Smooth muscle cell (in vitro differentiated cells): ENCODE results near the gene ECSCR. TPM values are rescaled to one million over a fixed set of nuclear protein-coding genes. Genes with fewer than 3 reads are reported as not detected.
A peak's percentile ranks its signal among the peaks of the same experiment; 100 is the strongest.

Experiments used
- DNase-seq: peaks from one replicate; lab custom pipeline; 2025; ENCODE audit not compliant: unreplicated experiment; lab: John Stamatoyannopoulos, UW
- H2AFZ ChIP-seq: fragments of 200-600 bp; sonication (generic); 2 replicates; pipeline ENCODE4 v1.6.0; 2016; ENCODE audit warnings: antibody characterized with exemption, low read depth, mild to moderate bottlenecking
- H3F3A ChIP-seq: fragments of 200-600 bp; sonication (generic); 2 replicates; pipeline ENCODE4 v1.6.0; 2017; ENCODE audit warnings: antibody characterized with exemption, low read depth
- H3K27ac ChIP-seq: fragments of 200-600 bp; sonication (generic); 2 replicates; pipeline ENCODE4 v1.5.1; 2016; ENCODE audit warnings: low read depth, mild to moderate bottlenecking
- H3K27me3 ChIP-seq: fragments of 200-600 bp; sonication (generic); 2 replicates; pipeline ENCODE4 v1.6.1; 2016; ENCODE audit warnings: low read depth, mild to moderate bottlenecking
- H3K36me3 ChIP-seq: fragments of 200-600 bp; sonication (generic); 2 replicates; pipeline ENCODE4 v1.5.1; 2016; ENCODE audit warnings: low read depth
- H3K4me1 ChIP-seq: fragments of 200-600 bp; sonication (generic); 2 replicates; pipeline ENCODE4 v1.5.1; 2016; ENCODE audit warnings: low read depth
- H3K4me2 ChIP-seq: fragments of 200-600 bp; sonication (generic); 2 replicates; pipeline ENCODE4 v1.6.0; 2016; ENCODE audit warnings: mild to moderate bottlenecking
- H3K4me3 ChIP-seq: fragments of 200-600 bp; sonication (generic); 2 replicates; pipeline ENCODE4 v1.5.1; 2016; ENCODE audit warnings: mild to moderate bottlenecking
- H3K79me2 ChIP-seq: fragments of 200-600 bp; sonication (generic); 2 replicates; pipeline ENCODE4 v1.6.0; 2016; ENCODE audit warnings: low read depth, mild to moderate bottlenecking
- H3K9ac ChIP-seq: fragments of 200-600 bp; sonication (generic); 2 replicates; pipeline ENCODE4 v1.6.0; 2016; ENCODE audit warnings: low read depth
- H3K9me3 ChIP-seq: fragments of 200-600 bp; sonication (generic); replicated peaks from 2 replicates; pipeline ENCODE4 v1.5.1; 2016; ENCODE audit warnings: low read depth
- H4K20me1 ChIP-seq: fragments of 200-600 bp; sonication (generic); 2 replicates; pipeline ENCODE4 v1.6.0; 2016; ENCODE audit warnings: low read depth
- WGBS: methylation state at CpG from one replicate; pipeline ENCODE4 v1.1.7; 2016; ENCODE audit warnings: low lambda C conversion rate; 5-methylcytosine and 5-hydroxymethylcytosine counted together
- polyA plus RNA-seq: library from polyadenylated mRNA; unstranded; fragments of >200 nt; fragmentation: Nextera tagmentation; extraction: Ambion mirVana; gene quantifications from 2 replicates; pipeline ENCODE4 v1.2.1, GENCODE V29; 2016
- total RNA-seq: library from RNA; depleted of rRNA; stranded (reverse); fragments of >200 nt; gene quantifications from 2 replicates; pipeline ENCODE4 v1.2.3, GENCODE V29; 2014
- TF ChIP-seq, protein P1 (sequence below): fragments of 200-600 bp; sonication (generic); IDR thresholded peaks from 2 replicates; pipeline ENCODE4 v1.5.1; 2017; ENCODE audit warnings: borderline replicate concordance, mild to moderate bottlenecking, antibody characterized with exemption; ENCODE audit not compliant: insufficient read depth, poor library complexity, severe bottlenecking

Gene ECSCR
- total and polyA plus RNA-seq, 2 experiments from 2014 or later = 0.41 TPM; not detected in 1

DNA sequence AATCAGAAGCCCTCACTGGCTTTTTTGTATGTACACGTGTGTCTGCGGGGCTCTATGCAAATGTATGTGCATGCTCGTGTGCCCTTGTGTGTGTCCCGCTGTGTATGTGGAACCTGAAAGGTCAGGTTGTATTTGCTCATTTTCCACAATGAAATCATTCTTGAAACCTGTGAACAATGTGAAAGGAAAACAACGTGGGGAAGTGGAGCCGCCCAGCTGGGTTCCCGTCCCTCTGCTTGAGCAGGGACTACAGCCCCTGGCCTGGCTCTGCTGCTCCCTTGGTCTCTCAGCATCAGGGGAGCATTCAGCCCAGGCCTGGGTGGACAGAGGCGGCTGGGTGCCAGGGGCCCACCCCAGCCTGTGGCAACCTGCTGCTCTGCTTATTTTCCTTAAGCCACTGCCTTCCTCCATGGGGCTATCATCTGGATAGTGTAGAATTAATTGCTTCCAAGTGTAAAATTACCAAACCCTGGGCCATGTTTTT lies 3.0 kb downstream of the ECSCR start:
- WGBS = 89% methylated on average over 8 of the region's 8 CpGs
- Histone ChIP-seq H3K27ac (no peak overlapping the region), H3K9me3 (no peaks in the 10 kb centered on the region), H3K27me3 (no peaks in the 10 kb centered on the region), H2AFZ (peak overlapping the region; percentile 64), H3K4me2 (no peak overlapping the region), H3K4me3 (no peak overlapping the region), H3K9ac (no peak overlapping the region), H4K20me1 (no peaks in the 10 kb centered on the region), H3K79me2 (no peaks in the 10 kb centered on the region), H3K36me3 (no peaks in the 10 kb centered on the region), H3F3A (no peaks in the 10 kb centered on the region), H3K4me1 (no peaks in the 10 kb centered on the region)
- DNase-seq = no peak
- TF ChIP-seq, protein P1, sequence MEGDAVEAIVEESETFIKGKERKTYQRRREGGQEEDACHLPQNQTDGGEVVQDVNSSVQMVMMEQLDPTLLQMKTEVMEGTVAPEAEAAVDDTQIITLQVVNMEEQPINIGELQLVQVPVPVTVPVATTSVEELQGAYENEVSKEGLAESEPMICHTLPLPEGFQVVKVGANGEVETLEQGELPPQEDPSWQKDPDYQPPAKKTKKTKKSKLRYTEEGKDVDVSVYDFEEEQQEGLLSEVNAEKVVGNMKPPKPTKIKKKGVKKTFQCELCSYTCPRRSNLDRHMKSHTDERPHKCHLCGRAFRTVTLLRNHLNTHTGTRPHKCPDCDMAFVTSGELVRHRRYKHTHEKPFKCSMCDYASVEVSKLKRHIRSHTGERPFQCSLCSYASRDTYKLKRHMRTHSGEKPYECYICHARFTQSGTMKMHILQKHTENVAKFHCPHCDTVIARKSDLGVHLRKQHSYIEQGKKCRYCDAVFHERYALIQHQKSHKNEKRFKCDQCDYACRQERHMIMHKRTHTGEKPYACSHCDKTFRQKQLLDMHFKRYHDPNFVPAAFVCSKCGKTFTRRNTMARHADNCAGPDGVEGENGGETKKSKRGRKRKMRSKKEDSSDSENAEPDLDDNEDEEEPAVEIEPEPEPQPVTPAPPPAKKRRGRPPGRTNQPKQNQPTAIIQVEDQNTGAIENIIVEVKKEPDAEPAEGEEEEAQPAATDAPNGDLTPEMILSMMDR = no peak

DNA sequence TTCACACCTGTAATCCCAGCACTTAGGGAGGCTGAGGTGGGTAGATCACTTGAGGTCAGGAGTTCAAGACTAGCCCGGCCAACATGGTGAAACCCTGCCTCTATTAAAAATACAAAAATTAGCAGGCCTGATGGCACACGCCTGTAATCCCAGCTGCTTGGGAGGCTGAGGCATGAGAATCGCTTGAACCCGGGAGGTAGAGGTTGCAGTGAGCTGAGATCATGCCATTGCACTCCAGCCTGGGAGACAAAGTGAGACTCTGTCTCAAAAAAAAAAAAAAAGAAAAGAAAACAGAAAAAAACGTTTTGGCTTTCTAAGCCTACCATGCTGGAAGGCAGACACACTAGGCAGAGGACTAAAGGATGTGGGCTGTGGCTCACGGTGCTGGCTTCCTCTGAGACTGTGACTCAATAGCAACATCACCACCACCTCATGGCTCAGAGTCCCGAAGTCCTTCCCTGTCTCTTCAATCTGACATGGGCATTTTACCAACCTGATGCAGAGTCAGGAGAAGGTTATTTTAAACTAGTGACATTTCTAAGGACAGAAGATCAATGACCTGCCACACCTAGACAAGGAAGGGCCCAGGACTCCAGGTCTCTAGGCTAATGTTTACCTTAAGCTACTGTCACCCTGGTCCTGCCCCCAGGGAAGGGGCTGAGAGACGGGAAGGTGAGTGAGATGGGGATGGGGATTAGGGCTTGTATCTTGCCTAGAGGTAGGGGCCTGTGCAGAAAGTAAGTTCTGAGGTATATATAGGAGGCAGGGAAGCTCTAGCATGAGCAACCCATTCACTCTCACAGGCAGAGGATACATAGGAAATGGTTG lies 3.7 kb downstream of the ECSCR start:
- H3K4me3 ChIP-seq = no peak overlapping the region
- no peak overlapping the region for H3K9ac ChIP-seq
- no peaks in the 10 kb centered on the region for H3K36me3 ChIP-seq
- DNase-seq = no peak
- 55% methylated on average over 8 of the region's 8 CpGs for WGBS
- peak overlapping the region; percentile 64 for H2AFZ ChIP-seq
- H3K27me3 ChIP-seq = no peaks in the 10 kb centered on the region
- peak overlapping the region; percentile 55 for H3K27ac ChIP-seq
- TF ChIP-seq, protein P1 = no peak
- no peaks in the 10 kb centered on the region for H3K4me1 ChIP-seq
- no peaks in the 10 kb centered on the region for H3K9me3 ChIP-seq
- H3K79me2 ChIP-seq = no peaks in the 10 kb centered on the region
- H3K4me2 ChIP-seq = no peak overlapping the region
- no peaks in the 10 kb centered on the region for H4K20me1 ChIP-seq
- no peaks in the 10 kb centered on the region for H3F3A ChIP-seq

DNA sequence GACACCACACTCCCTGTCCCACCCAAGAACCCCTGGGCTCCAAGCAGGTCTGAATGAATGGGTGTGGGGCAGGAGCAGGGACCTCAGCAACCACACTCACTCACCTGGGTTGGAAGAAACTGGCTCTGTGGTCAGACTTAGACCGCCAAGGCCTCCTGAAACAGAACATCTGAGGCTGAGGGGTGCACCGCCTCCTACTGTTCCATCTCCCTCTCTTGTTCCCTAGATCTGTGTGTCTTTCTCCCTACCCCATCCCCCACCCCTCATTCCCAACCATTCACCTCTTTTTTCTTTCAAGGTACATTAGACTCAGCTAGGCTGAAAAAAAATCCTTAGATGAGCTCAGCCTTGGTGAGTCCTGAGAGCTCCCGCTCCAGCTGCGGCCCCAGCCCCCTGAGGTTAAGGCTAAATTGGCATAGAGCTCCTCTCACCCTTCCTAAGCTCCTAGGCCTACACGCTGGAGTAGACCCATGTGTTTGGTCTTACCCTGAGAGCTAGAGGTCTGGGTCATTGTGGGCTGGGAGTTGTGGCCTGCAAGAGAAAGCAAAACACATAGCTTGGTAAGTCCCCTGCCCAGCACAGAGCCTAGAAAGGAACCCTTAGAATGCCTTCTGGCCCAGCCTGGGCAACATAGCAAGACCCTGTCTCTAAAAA lies 4.8 kb downstream of the ECSCR start:
- Histone ChIP-seq H3K4me3 (no peak overlapping the region), H3K9ac (no peak overlapping the region), H3K79me2 (no peaks in the 10 kb centered on the region), H3K9me3 (no peaks in the 10 kb centered on the region), H3K4me1 (no peaks in the 10 kb centered on the region), H4K20me1 (no peaks in the 10 kb centered on the region), H3K4me2 (no peak overlapping the region), H3K27ac (no peak overlapping the region), H3K27me3 (no peaks in the 10 kb centered on the region), H2AFZ (no peak overlapping the region), H3F3A (no peaks in the 10 kb centered on the region), H3K36me3 (no peaks in the 10 kb centered on the region)
- DNase-seq = no peak
- 93% methylated on average over 5 of the region's 5 CpGs for WGBS
- TF ChIP-seq, protein P1 = no peak
